Gastroesophageal sphincter (tissue), 4 donors: ENCODE data around the gene SLC2A14. TPM values are rescaled to one million over a fixed set of nuclear protein-coding genes. Genes with fewer than 3 reads are reported as not detected.
"Not testable (repeated sequence)": the region's sequence is repeated elsewhere in the genome, so short reads cannot be mapped to it uniquely, and the experiment has no call there.

Experiments
- ATAC-seq: fragments of 150-250 bp; one replicate; pipeline ENCODE4 v1.9.1; 2016; ENCODE audit warnings: mild to moderate bottlenecking, moderate library complexity
- H3K27ac ChIP-seq, 4 donors: fragments of 200-600 bp; sonication (generic) in 3 of 4; 1 replicate in 3 of 4; 2 replicates in 1 of 4; pipeline ENCODE4 v1.5.1; 2016 to 2019
- H3K27me3 ChIP-seq: fragments of 200-600 bp; sonication (generic); one replicate; pipeline ENCODE4 v1.5.1; 2019
- H3K36me3 ChIP-seq, 2 donors: fragments of 200-600 bp; sonication (generic); one replicate each; pipeline ENCODE4 v1.5.1; 2019; ENCODE audit warnings: control low read depth in 1 of 2
- H3K4me1 ChIP-seq, 3 donors: fragments of 200-600 bp; sonication (generic); 1 replicate in 2 of 3; 2 replicates in 1 of 3; pipeline ENCODE4 v1.5.1; 2016 to 2019; ENCODE audit warnings: control low read depth in 2 of 3
- H3K4me3 ChIP-seq, 2 donors: fragments of 200-600 bp; sonication (generic); one replicate each; pipeline ENCODE4 v1.5.1; 2019; ENCODE audit warnings: mild to moderate bottlenecking in 1 of 2, moderate library complexity in 1 of 2
- H3K9me3 ChIP-seq, 3 donors: fragments of 200-600 bp; sonication (generic); one replicate each; pipeline ENCODE4 v1.5.1; 2017 to 2019; ENCODE audit warnings: control low read depth in 2 of 3
- EP300 ChIP-seq: sonication (generic); formaldehyde crosslinking; IDR thresholded peaks from one replicate; pipeline ENCODE4 v1.6.1; 2017; ENCODE audit warnings: antibody characterized with exemption, mild to moderate bottlenecking
- POLR2A ChIP-seq, 2 donors: fragments of 450-650 bp; IDR thresholded peaks; one replicate each; pipeline ENCODE4 v1.6.1; 2017; ENCODE audit warnings: antibody characterized with exemption in 2 of 2, mild to moderate bottlenecking in 2 of 2, moderate library complexity in 1 of 2
- POLR2AphosphoS5 ChIP-seq: sonication (generic); formaldehyde crosslinking; IDR thresholded peaks from one replicate; pipeline ENCODE4 v1.6.1; 2017; ENCODE audit warnings: antibody characterized with exemption
- WGBS, 2 donors: methylation state at CpG; one replicate each; pipeline ENCODE4 v1.1.5; 2018; ENCODE audit warnings: low coverage in 1 of 2; 5-methylcytosine and 5-hydroxymethylcytosine counted together
- total RNA-seq, 4 donors: library from RNA; depleted of rRNA; stranded (reverse); fragments of >200 nt; gene quantifications; one replicate each; pipeline ENCODE4 v1.1.0, GENCODE V29; 2016
- TF ChIP-seq, protein P1 (sequence below), 4 experiments: fragments of 200-600 bp in 2 of 4; fragments of 450-650 bp in 2 of 4; sonication (generic) in 1 of 4; IDR thresholded peaks; one replicate each; pipeline ENCODE4 v1.5.1; 2017 to 2019; ENCODE audit warnings: antibody characterized with exemption in 4 of 4, mild to moderate bottlenecking in 2 of 4, moderate library complexity in 2 of 4

The SLC2A14 gene
- total RNA-seq, 4 donors from 2014 or later = 1.2 to 2.6 TPM; not detected in 2

DNA sequence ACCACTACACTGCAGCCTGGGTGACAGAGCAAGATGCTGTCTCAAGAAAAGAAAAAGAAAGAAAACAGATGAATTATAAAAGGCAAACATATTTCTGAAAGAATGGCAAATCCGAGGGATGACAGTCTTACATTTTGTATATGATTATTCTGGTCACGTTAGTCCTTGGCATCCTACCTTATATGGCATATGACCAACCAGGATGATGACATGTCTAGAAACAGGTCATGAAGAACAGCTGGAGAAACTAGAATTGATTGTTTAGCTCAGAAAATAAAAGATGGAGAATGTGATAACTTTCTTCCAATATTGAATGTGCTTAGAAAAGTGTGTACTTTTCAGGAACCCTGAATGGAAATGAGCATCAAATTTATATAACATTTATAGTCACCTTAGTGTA lies 19.2 kb downstream of the SLC2A14 start:
- no peak for ATAC-seq
- no peak overlapping the region for H3K27ac ChIP-seq
- H3K9me3 ChIP-seq = no peaks in the 10 kb centered on the region
- peaks cover 26% of the 10 kb centered on the region for H3K27me3 ChIP-seq
- TF ChIP-seq POLR2AphosphoS5 = no peak
- TF ChIP-seq, protein P1, sequence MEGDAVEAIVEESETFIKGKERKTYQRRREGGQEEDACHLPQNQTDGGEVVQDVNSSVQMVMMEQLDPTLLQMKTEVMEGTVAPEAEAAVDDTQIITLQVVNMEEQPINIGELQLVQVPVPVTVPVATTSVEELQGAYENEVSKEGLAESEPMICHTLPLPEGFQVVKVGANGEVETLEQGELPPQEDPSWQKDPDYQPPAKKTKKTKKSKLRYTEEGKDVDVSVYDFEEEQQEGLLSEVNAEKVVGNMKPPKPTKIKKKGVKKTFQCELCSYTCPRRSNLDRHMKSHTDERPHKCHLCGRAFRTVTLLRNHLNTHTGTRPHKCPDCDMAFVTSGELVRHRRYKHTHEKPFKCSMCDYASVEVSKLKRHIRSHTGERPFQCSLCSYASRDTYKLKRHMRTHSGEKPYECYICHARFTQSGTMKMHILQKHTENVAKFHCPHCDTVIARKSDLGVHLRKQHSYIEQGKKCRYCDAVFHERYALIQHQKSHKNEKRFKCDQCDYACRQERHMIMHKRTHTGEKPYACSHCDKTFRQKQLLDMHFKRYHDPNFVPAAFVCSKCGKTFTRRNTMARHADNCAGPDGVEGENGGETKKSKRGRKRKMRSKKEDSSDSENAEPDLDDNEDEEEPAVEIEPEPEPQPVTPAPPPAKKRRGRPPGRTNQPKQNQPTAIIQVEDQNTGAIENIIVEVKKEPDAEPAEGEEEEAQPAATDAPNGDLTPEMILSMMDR (IDR thresholded peaks at IDR 0.05) = no peak
- no peak for TF ChIP-seq EP300
- no peak for TF ChIP-seq POLR2A (IDR thresholded peaks at IDR 0.05)
- no peak overlapping the region for H3K4me3 ChIP-seq
- WGBS, 2 donors = 50 to 53% methylated on average over 2 of the region's 2 CpGs
- no peaks in the 10 kb centered on the region for H3K36me3 ChIP-seq
- H3K4me1 ChIP-seq = no peaks in the 10 kb centered on the region

DNA sequence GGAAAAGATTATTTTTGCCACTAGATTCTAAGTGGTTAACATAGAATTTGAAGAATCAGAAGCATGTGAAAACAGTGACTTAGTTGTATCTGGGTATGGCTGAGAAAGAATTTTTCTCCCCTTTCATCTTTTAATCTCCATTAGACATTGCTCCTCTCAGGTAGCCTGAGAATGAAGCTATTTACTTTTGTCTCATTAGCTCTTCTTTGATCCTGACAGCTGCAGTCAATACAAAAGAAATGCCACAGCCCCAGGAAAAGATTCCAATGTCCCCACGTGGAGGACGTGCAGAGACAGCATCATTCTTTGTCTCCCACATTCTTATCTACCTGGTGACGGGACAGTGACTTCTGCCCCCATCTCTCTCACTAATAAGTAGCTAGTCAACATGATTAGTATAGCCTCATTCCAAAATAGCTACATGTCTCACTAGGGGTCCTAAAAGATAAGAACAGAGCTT lies 21.1 kb downstream of the SLC2A14 start:
- H3K27me3 ChIP-seq = peaks cover 26% of the 10 kb centered on the region
- WGBS, 2 donors = 32 to 80% methylated on average over 1 to 2 of the region's 3 CpGs
- not testable (repeated sequence) for ATAC-seq

DNA sequence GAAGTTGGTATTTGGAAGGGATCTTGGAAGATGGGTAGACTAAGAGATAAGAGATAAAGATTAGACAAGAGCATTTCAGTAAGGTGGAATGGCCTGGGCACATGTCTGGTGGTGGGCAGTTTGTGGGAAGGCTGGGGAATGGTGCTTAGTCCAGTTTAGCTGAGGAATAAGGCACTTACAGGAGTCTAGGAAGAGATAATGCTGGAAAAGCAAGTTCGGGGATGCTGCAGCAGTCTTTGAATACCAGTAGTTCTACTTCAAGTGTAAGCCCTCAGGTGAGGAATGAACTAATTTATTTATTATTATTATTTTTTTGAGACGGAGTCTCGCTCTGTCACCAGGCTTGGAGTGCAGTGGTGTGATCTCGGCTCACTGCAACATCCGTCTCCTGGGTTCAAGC lies 22.6 kb downstream of the SLC2A14 start:
- H3K36me3 ChIP-seq, H3K27ac ChIP-seq, H3K4me1 ChIP-seq, H3K4me3 ChIP-seq, H3K9me3 ChIP-seq, ATAC-seq: not testable (repeated sequence)
- H3K27me3 ChIP-seq = peaks cover 26% of the 10 kb centered on the region
- 91 to 100% methylated on average over 1 to 4 of the region's 5 CpGs for WGBS, 2 donors

More for the DNA sequence above, 21.1 kb downstream of the SLC2A14 start:
- not testable (repeated sequence) for H3K4me3 ChIP-seq, H3K9me3 ChIP-seq, H3K36me3 ChIP-seq, H3K27ac ChIP-seq, H3K4me1 ChIP-seq

DNA sequence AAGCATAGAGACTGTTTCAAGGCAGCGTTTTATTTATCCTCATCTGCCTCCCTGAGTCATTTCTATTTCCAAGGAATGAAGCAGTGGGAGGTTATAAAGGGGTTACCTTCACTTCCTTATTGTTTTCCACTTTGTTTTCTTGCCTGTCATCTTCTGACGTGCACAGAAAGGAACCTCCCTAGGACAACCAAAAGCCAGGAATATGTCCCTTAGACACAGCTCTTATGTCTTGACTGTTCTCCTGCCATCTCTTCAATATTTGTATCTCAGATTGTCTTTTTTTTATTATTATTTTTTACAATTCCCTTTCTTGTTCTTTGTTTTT lies 24.7 kb downstream of the SLC2A14 start:
- not testable (repeated sequence) for H3K4me1 ChIP-seq, H3K36me3 ChIP-seq, H3K27ac ChIP-seq, H3K4me3 ChIP-seq, H3K9me3 ChIP-seq
- WGBS, 2 donors = 6% methylated on average over 2 of the region's 2 CpGs; no CpG with 5 or more reads in 1 of the 2 donors
- peak; percentile 28 for ATAC-seq
- H3K27me3 ChIP-seq = peaks cover 26% of the 10 kb centered on the region

DNA sequence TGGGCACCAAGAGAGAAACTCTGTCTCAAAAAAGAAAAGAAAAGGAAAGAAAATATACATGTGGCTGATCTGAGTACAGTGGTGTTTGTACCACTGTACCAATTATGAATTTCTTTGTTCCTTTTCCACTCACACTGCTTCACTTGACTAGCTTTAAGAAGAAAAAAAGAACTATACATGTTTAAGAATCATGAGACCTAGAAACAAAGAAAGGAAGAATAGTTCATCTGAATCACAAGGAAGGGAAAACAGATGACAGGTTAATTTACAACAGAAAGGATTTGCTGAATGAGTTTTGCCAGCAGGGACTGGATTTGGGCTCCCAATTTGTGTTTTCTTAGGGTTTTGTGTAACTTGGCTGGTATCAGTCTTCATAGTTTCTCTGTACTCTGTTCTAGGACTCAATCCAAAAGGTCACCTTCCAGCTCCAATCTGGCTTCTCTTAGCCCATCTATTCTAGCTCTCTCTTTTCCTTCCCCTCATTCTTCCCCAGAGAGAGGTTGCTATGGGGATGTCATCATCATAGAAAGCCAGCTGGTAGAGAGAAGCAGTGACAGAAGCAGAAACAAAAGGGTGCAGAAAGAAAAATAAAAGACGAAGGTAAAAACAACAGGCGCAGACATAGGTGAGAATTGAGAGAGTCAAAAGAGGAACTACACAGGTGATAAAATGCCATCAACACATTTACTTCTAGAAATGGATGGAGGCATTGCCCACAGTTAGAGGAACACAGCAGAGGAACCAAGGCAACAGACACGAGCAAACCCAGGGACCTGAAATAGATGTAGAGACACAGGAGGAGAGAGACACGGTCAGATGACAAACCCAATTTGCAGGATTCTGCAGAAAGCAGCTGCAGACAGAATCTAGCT lies 25.3 kb downstream of the SLC2A14 start:
- H3K36me3 ChIP-seq, H3K4me1 ChIP-seq, H3K27ac ChIP-seq, H3K9me3 ChIP-seq, H3K4me3 ChIP-seq: not testable (repeated sequence)
- peak; percentile 41 for ATAC-seq
- 10% methylated on average over 3 of the region's 4 CpGs; no CpG with 5 or more reads in 1 of the 2 donors for WGBS, 2 donors
- peaks cover 26% of the 10 kb centered on the region for H3K27me3 ChIP-seq

DNA sequence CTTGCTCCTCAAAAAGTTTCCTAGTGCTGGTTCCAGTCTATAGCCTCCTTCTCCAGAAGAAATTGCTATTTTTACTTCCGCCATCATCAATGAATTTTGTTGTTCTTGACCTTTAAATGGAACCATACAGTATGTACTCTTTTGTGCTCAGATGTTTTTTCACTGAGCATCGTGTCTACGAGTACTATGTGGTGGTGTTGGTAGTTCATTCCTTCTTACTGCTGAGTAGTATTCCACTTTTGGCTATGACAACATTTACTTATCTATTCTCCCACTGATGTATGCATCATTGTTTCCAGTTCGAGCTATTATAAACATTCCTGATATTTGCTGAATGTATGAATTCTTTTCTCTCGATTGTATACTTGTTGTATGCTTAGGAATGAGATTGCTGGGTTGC lies 28.6 kb downstream of the SLC2A14 start:
- Histone ChIP-seq H3K27me3 (peaks cover under 1% of the 10 kb centered on the region), H3K4me3 (no peak overlapping the region), H3K27ac (no peak overlapping the region), H3K4me1 (peaks cover 0 to 9% (median 0%) of the 10 kb centered on the region in 3 donors), H3K9me3 (no peaks in the 10 kb centered on the region), H3K36me3 (no peaks in the 10 kb centered on the region)
- TF ChIP-seq EP300 (no peak), POLR2A (IDR thresholded peaks at IDR 0.05) (no peak), POLR2AphosphoS5 (no peak)
- TF ChIP-seq, protein P1 (IDR thresholded peaks at IDR 0.05) = no peak
- ATAC-seq = no peak
- WGBS, 2 donors = 41 to 50% methylated on average over 4 to 5 of the region's 5 CpGs

DNA sequence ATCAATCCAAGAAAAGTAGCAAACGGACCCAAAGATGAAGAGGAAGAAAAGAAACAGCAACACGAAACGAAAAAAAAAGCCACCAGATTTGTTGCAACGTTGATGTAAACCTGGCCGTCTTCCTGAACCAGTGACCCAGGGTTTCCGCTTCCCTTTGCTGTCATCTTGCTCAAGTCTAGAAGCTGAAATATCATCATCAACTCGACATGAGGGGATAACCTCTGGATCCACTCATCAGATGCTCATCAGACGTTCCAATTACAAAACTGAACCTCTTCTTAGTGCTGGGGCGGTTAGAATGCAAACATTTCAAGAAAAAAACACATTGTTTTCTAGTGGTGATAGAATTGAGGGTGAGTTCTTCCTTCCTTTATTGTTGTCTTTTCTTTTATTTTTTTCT lies 29.1 kb downstream of the SLC2A14 start:
- ATAC-seq, H3K36me3 ChIP-seq, H3K4me3 ChIP-seq, H3K4me1 ChIP-seq, H3K27ac ChIP-seq, H3K9me3 ChIP-seq, H3K27me3 ChIP-seq: not testable (repeated sequence)
- 60 to 100% methylated on average over 1 of the region's 9 CpGs for WGBS, 2 donors

DNA sequence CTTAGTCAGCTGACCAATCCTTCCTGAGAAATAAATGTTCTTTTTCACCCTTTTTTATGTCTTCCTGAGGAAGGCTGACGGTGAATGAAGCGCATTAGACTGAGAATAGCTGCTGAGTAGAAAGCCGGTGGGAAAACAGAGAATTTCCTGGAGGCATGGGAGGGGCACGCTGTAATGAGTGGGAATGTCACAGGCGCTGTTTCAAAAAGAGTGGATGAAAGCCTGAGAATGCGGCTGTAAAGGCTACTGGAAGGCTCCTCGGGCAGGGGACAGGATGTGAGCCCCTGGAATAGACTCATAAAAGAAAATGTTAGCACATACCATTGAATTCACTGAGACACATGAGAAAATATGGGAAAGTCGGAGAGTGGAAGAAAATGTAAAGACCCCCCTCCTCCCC lies 29.6 kb downstream of the SLC2A14 start:
- H3K9me3 ChIP-seq, ATAC-seq, H3K36me3 ChIP-seq, H3K4me1 ChIP-seq, H3K27ac ChIP-seq, H3K4me3 ChIP-seq, H3K27me3 ChIP-seq: not testable (repeated sequence)
- 50% methylated on average over 3 of the region's 8 CpGs; no CpG with 5 or more reads in 1 of the 2 donors for WGBS, 2 donors

DNA sequence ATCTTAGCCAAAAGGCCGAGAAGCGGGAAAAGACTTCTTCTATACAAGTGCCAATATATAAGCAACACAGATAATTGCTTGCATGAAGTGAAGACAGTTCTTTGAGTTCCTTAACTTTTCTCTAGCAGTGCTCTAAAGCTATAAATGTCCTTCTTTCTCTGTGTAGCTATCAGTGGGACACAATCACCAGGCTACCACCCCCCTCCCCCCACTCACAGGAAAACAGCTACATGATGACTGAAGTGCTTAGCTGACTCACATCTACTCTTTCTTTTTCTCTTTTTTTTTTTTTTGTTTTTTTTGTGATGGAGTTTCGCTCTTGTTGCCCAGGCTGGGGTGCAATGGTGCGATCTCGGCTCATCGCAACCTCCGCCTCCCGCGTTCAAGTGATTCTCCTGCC lies 30.3 kb downstream of the SLC2A14 start:
- 90 to 100% methylated on average over 6 to 9 of the region's 9 CpGs for WGBS, 2 donors
- H3K27ac ChIP-seq, H3K9me3 ChIP-seq, ATAC-seq, H3K27me3 ChIP-seq, H3K36me3 ChIP-seq, H3K4me1 ChIP-seq, H3K4me3 ChIP-seq: not testable (repeated sequence)

DNA sequence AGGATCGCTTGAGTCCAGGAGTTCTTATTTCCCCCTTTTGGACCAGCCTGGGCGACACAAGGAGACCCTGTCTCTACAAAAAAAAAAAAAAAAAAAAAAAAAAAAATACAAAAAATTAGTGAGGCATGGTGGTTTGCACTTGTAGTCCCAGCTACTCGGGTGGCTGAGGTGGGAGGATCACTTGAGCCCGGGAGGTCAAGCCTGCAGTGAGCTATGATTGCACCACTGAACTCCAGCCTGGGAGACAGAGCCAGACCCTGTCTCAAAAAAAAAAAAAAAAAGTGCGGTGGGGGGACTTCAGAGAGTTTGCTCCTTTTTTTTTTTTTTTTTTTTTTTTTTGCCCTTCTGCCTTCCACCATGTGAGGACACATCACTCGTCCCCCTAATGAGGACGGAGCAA lies 32.9 kb downstream of the SLC2A14 start:
- ATAC-seq, H3K4me1 ChIP-seq, H3K27me3 ChIP-seq, H3K27ac ChIP-seq, H3K4me3 ChIP-seq, H3K9me3 ChIP-seq, H3K36me3 ChIP-seq: not testable (repeated sequence)
- 72 to 90% methylated on average over 2 to 6 of the region's 7 CpGs for WGBS, 2 donors

DNA sequence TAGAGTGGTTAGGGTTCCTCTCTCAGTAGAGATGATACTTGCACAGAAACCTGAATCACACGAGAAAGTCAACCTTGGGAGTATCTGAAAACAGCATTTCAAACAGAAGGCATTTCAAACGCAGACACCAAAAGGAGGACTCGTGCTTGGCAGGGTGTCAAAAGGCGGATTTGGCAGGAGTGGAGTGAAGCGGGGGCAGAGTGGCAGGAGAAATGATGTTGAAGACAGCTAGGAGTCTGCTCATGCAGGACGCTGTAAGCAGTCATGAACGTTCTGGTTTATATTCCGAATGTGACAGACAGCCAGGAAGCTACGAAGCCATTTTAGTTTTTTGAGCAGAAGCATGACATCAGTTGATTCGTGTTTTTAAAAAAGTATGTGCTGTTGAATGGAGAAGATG lies 33.5 kb downstream of the SLC2A14 start:
- H3K4me3 ChIP-seq, ATAC-seq, H3K9me3 ChIP-seq, H3K4me1 ChIP-seq, H3K27ac ChIP-seq, H3K27me3 ChIP-seq, H3K36me3 ChIP-seq: not testable (repeated sequence)
- 10% methylated on average over 7 of the region's 10 CpGs; no CpG with 5 or more reads in 1 of the 2 donors for WGBS, 2 donors
